HFF-Myc (cell line): ENCODE measurements around the gene TRMT1.

ENCODE experiments used
- DNase-seq: peaks from one replicate; pipeline ENCODE4 v3.0.0-alpha.2; 2011; ENCODE audit warnings: low read depth; ENCODE audit errors: extremely low read depth
- H3K4me3 ChIP-seq: replicated peaks from 2 replicates; pipeline ENCODE4 v1.5.1; 2011; ENCODE audit warnings: low read depth, mild to moderate bottlenecking, control low read depth, low read length
- TF ChIP-seq, protein P1 (sequence below): IDR thresholded peaks from 2 replicates; pipeline ENCODE4 v1.5.1; 2012; ENCODE audit warnings: mild to moderate bottlenecking, low read depth, low read length, control low read depth; ENCODE audit errors: missing control alignments

Gene TRMT1

DNA sequence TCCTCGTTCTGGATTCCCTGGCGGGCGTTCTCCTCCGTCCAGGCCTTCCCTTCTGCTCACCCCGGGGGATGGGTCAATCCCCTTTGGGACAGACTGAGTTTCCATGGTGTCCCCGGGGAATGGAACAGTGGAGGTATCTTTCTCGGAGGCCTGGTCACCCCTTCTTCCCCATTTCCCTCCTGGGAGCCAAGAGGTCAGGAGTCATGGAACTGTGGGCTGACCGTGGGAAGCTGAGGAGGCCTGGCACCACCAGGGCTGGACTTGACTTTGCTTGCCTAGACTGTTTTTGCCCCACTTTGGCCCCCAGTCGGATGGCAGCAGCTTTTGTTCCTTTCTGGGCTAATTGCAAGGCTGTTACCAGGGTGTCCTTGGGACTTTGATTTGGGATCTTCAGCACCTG, 3.5 kb upstream of the TRMT1 start:
- TF ChIP-seq, protein P1, sequence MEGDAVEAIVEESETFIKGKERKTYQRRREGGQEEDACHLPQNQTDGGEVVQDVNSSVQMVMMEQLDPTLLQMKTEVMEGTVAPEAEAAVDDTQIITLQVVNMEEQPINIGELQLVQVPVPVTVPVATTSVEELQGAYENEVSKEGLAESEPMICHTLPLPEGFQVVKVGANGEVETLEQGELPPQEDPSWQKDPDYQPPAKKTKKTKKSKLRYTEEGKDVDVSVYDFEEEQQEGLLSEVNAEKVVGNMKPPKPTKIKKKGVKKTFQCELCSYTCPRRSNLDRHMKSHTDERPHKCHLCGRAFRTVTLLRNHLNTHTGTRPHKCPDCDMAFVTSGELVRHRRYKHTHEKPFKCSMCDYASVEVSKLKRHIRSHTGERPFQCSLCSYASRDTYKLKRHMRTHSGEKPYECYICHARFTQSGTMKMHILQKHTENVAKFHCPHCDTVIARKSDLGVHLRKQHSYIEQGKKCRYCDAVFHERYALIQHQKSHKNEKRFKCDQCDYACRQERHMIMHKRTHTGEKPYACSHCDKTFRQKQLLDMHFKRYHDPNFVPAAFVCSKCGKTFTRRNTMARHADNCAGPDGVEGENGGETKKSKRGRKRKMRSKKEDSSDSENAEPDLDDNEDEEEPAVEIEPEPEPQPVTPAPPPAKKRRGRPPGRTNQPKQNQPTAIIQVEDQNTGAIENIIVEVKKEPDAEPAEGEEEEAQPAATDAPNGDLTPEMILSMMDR, result no peak
- H3K4me3 ChIP-seq, result peak overlapping the region; percentile 86
- DNase-seq, result no peak

DNA sequence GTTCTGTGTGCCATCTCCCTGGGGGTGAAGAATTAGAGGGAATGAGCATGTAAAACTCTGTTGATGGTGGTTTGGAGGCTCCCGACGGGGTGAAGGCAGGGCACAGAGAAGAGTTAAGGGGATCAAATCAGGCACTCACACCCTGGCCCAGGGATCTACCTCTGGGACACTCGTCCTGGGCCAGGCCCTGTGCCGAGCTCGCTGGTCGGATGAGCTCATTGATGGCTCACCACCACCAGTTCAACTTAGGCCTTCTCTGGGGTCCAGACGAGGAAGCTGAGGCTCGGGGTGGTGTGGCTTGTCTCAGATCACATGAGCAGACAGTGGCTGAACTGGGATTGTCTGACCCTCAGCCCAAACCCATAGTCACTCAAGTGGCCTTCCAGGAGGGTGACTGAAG, 3.1 kb upstream of the TRMT1 start:
- TF ChIP-seq, protein P1, result no peak
- DNase-seq, result no peak
- H3K4me3 ChIP-seq, result peak overlapping the region; percentile 86

DNA sequence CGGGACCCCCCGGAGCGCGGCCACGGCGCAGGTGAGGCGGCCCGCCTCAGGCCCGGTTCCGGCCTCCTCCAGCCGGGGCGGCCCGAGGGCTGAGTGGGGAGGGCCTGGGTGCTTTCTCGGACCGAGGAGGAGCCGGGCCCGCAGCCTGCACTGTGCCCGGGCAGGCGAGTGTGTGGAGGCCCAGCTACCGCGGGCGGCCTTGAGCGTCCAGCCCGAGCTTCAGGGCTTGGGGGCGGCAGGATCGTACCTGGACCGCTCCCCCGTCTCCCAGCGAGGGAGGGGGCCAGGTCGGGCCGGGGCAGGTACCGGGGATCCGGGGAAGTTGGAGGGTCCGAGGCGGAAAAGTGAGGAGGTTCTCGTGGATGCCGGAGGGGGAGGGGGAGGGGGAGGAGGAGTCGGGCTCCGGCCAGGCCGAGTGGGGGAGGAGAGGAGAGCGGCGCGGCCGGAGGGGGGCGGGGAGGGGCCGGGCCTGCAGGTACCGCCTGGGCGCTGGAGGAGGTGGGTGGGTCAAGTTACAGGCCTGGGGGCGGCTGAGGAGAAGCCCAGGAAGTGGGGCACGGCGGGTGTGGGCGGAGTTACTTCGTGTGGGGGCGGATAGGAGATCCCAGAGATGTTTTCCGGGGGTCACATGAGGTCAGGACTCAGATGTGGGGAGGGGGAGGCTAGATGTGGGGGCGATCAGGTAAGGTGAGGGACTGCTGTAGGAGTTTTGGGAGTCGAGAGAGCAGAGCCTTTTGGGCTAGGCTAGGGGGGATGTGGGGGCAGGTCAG, 2.1 kb upstream of the TRMT1 start:
- TF ChIP-seq, protein P1, result no peak
- H3K4me3 ChIP-seq, result peak overlapping the region; percentile 86
- DNase-seq, result no peak

DNA sequence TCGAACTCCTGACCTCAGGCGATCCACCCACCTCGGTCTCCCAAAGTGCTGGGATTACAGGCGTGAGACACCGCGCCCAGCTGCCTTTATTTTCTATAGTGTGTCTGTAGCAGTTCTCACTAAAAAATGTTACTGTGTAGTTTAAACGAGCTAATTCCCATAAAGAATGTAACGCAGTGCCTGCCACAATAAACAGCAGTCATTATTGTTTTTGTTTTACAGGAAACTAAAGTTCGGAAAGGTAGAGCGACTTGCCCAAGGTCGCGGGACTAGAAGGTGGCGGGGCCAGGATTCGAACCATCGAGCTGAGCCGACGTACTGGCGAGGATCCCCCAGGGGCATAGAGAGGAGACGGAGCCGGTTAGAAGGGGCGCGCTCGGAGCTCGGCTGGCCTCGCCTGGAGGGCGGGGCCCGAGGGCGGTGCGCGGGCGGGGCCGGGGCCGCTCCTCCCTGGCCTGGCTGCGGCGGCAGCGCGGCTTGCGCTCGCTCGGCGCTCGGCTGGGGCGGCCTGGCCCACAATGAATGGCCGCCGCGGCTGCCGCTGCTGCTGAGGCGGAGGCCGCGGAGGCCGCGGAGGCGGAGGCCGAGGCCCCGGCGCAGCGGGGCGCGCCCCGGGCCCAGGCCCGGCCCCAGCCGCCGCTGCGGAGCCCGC, 1.4 kb upstream of the TRMT1 start, which contains the start of gene NACC1:
Gene NACC1, plus strand, starts transcription at position 493 of the 652 bp plus-strand sequence. CDS start 16,944 bp downstream, outside the sequence.
- peak within 1 kb of the TSS; percentile 99 for H3K4me3 ChIP-seq
- TF ChIP-seq, protein P1, result no peak
- peak; percentile 47 for DNase-seq

DNA sequence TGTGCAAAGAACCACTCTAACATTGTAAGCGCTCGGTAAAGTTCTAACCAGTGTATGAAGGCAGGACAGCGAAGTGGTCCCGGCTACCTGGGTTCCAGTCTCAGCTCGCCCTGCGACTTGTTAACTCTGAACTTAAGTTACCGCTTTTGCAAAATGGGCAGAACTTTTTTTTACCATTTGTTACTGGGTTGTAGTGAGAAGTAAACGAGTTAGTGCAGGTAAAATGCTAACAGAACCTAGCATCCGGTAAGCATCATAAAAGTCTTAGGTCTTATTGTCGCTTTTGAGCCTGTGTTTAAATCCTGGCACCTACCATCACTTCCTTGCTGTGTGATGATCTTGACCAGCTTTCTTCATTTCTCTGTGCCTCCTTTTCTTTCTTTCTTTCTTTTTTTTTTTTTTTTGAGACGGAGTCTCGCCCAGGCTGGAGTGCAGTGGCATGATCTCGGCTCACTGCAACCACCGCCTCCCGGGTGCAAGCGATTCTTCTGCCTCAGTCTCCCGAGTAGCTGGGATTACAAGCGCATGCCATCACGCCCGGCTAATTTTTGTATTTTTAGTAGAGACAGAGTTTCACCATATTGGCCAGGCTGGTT, 734 bp upstream of the TRMT1 start:
- TF ChIP-seq, protein P1, result no peak
- H3K4me3 ChIP-seq, result peak overlapping the region; percentile 99
- no peak for DNase-seq

DNA sequence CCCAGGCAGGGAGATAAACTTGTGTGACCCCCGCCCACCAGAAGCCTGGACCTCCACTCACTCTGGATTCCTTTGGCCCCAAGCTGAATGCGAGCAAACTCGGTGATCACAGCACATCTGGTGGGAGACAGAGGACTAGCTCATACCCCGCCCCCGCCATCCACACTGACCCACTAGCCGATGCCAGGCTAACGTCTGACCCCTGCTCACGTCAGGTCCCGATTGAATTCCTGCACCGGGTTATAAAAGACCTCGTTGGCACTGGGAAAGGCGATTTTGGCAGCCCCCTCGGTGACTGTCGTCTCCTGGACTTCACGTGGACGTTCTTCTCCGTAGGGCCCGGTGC, 631 bp downstream of the TRMT1 start:
- TF ChIP-seq, protein P1, result no peak

More for the DNA sequence above, 631 bp downstream of the TRMT1 start:
- no peak for DNase-seq
- H3K4me3 ChIP-seq, result peak overlapping the region; percentile 99
